HEK293T (cell line): Measurements from ENCODE around the gene IGFBPL1.

Experiments
- CTCF ChIA-PET: fragments of 350-600 bp; formaldehyde crosslinking; extraction: SDS; loops from one replicate; lab custom pipeline; 2021; ENCODE audit warnings: antibody characterized with exemption, inconsistent platforms; lab: Yijun Ruan, JAX
- POLR2A ChIA-PET: fragments of 350-600 bp; formaldehyde crosslinking; extraction: SDS; loops from one replicate; lab custom pipeline; 2020; ENCODE audit warnings: antibody characterized with exemption, inconsistent platforms; lab: Yijun Ruan, JAX
- DNase-seq: peaks from one replicate; pipeline ENCODE4 v3.0.0; 2012; ENCODE audit warnings: mixed read lengths; ENCODE audit errors: extremely low spot score
- ARNT ChIP-seq: fragments of 450-650 bp; IDR thresholded peaks from 2 replicates; pipeline ENCODE4 v1.6.1; 2017; ENCODE audit warnings: mild to moderate bottlenecking
- BHLHE40 ChIP-seq: fragments of 450-650 bp; IDR thresholded peaks from 2 replicates; pipeline ENCODE4 v1.6.1; 2016; ENCODE audit warnings: mild to moderate bottlenecking, moderate library complexity, borderline replicate concordance
- CTBP1 ChIP-seq: fragments of 450-650 bp; IDR thresholded peaks from 2 replicates; pipeline ENCODE4 v1.6.1; 2016; ENCODE audit warnings: borderline replicate concordance
- ELF4 ChIP-seq: fragments of 450-650 bp; IDR thresholded peaks from 2 replicates; pipeline ENCODE4 v1.6.1; 2017; ENCODE audit warnings: antibody characterized with exemption
- FOXA1 ChIP-seq: fragments of 450-650 bp; IDR thresholded peaks from 2 replicates; pipeline ENCODE4 v1.6.1; 2016; ENCODE audit warnings: mild to moderate bottlenecking
- FOXK2 ChIP-seq: fragments of 450-650 bp; IDR thresholded peaks from 2 replicates; pipeline ENCODE4 v1.6.1; 2016; ENCODE audit warnings: mild to moderate bottlenecking
- FOXM1 ChIP-seq: fragments of 450-650 bp; IDR thresholded peaks from 2 replicates; pipeline ENCODE4 v1.6.1; 2017; ENCODE audit warnings: mild to moderate bottlenecking, borderline replicate concordance
- HDGF ChIP-seq: fragments of 450-650 bp; IDR thresholded peaks from 2 replicates; pipeline ENCODE4 v1.6.1; 2017; ENCODE audit warnings: antibody characterized with exemption, borderline replicate concordance
- L3MBTL2 ChIP-seq: fragments of 450-650 bp; conservative IDR thresholded peaks from 2 replicates; pipeline ENCODE4 v1.6.1; 2016; ENCODE audit warnings: mild to moderate bottlenecking
- LEF1 ChIP-seq: fragments of 450-650 bp; IDR thresholded peaks from 2 replicates; pipeline ENCODE4 v1.6.1; 2017; ENCODE audit warnings: mild to moderate bottlenecking, borderline replicate concordance
- NFRKB ChIP-seq: fragments of 450-650 bp; IDR thresholded peaks from 2 replicates; pipeline ENCODE4 v1.6.1; 2016; ENCODE audit warnings: mild to moderate bottlenecking, moderate library complexity
- PKNOX1 ChIP-seq: fragments of 450-650 bp; IDR thresholded peaks from 2 replicates; pipeline ENCODE4 v1.6.1; 2016
- SP1 ChIP-seq: fragments of 450-650 bp; IDR thresholded peaks from 2 replicates; pipeline ENCODE4 v1.6.1; 2017
- SUZ12 ChIP-seq: fragments of 450-650 bp; IDR thresholded peaks from 2 replicates; pipeline ENCODE4 v1.6.1; 2016; ENCODE audit warnings: mild to moderate bottlenecking
- TARDBP ChIP-seq: fragments of 450-650 bp; IDR thresholded peaks from 2 replicates; pipeline ENCODE4 v1.6.1; 2016
- ZNF384 ChIP-seq: fragments of 450-650 bp; IDR thresholded peaks from 2 replicates; pipeline ENCODE4 v1.6.1; 2016

IGFBPL1 gene

DNA sequence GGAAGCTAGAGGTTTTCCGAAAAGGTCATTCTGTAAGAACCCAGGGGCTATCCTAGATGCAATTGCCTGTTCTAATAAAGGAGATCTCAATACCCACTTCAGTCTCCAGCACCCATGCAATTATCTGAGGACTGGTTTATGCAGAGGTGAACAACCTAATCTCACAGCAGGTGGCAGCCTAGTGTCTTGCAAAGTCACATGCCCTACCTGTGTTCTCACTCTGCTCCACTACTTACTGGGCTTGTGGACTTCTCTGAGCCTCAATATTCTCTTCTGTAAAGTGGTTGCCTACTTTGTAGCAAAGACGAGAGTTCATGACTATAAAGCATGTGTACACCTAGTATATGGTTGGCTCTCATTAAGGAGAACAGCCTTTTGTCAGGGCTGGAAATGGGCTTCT, 52.8 kb downstream of the IGFBPL1 start:
- CTCF ChIA-PET = no interaction called here
- POLR2A ChIA-PET = no interaction called here
- DNase-seq = no peak
- TF ChIP-seq ARNT = no peak

- no peak for TF ChIP-seq LEF1
- no peak for TF ChIP-seq L3MBTL2
- TF ChIP-seq ELF4 = no peak
- no peak for TF ChIP-seq PKNOX1
- no peak for TF ChIP-seq ZNF384
- TF ChIP-seq FOXA1 = no peak
- no peak for TF ChIP-seq BHLHE40
- TF ChIP-seq SP1 = no peak
- no peak for TF ChIP-seq TARDBP
- TF ChIP-seq NFRKB = no peak
- TF ChIP-seq ARNT = no peak
- TF ChIP-seq CTBP1 = no peak
- no peak for TF ChIP-seq FOXM1
- no peak for TF ChIP-seq SUZ12
- TF ChIP-seq FOXK2 = no peak
- no peak for TF ChIP-seq HDGF
- DNase-seq = no peak
- POLR2A ChIA-PET = no interaction called here
- CTCF ChIA-PET = interaction anchor here (0.6 kb wide), 1 partner anchor 37 kb away, joined by 3 read pairs; no protein-coding TSS in a partner anchor
Measured at GRCh38 chr9:38370176-38370575, 54.1 kb downstream of the IGFBPL1 start.

- ChIA-PET CTCF (no interaction called here), POLR2A (no interaction called here)
- no peak for TF ChIP-seq L3MBTL2
- no peak for TF ChIP-seq FOXK2
- TF ChIP-seq SP1 = no peak
- TF ChIP-seq PKNOX1 = no peak
- TF ChIP-seq FOXM1 = no peak
Measured at GRCh38 chr9:38368731-38369130, 55.5 kb downstream of the IGFBPL1 start.

DNA sequence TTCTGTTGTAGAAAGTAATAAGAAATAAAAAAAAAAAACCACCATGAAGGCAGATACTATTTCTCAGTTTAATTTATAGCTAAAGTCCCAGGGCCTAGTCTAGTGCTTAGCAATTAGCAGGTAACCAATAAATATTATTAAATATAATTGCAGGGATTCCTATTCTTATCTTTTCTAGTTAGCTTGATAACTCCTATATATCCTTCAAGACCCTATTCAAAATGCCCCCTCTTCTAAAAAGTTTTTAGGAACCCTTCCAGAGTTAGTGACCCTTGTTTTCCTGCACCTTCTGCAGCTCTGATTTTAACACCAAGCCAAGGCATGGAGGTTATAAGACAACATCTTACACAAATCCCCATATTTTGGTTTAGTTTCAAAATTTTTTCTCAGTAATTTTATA, 56.4 kb downstream of the IGFBPL1 start:
- no peak for DNase-seq
- POLR2A ChIA-PET = no interaction called here
- CTCF ChIA-PET = interaction anchor here (0.7 kb wide), 1 partner anchor 49 kb away, joined by 3 read pairs; no protein-coding TSS in a partner anchor
- TF ChIP-seq LEF1 (no peak), SUZ12 (no peak), FOXA1 (no peak), SP1 (no peak), PKNOX1 (no peak), ARNT (no peak), FOXK2 (no peak), NFRKB (no peak), BHLHE40 (no peak), FOXM1 (no peak)

More at GRCh38 chr9:38368731-38369130, 55.5 kb downstream of the IGFBPL1 start:
- no peak for DNase-seq

DNA sequence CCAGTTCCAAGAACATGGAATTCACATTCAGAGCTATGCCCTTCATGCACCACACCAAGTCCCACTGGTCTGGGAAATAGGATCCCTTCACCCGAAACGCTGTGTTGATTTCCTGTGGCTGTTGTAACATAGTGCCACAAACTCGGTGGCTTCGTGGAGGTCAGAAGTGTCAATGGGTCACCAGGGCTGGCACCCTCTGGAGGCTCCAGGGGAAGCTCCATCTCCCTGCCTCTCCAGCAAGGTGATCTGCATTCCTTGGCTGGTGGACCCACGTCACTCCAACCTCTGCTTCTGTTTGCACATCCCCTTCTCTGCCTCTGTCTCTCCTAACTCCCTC, 60.7 kb downstream of the IGFBPL1 start:
- no peak for TF ChIP-seq SP1
- no peak for TF ChIP-seq ZNF384
- TF ChIP-seq NFRKB = no peak
- TF ChIP-seq TARDBP = no peak
- TF ChIP-seq FOXK2 = no peak
- TF ChIP-seq ARNT = no peak
- no peak for TF ChIP-seq PKNOX1
- TF ChIP-seq ELF4 = no peak
- POLR2A ChIA-PET = no interaction called here
- DNase-seq = no peak
- CTCF ChIA-PET = interaction anchor here (0.6 kb wide), 1 partner anchor 458 kb away, joined by 4 read pairs; no protein-coding TSS in a partner anchor

DNA sequence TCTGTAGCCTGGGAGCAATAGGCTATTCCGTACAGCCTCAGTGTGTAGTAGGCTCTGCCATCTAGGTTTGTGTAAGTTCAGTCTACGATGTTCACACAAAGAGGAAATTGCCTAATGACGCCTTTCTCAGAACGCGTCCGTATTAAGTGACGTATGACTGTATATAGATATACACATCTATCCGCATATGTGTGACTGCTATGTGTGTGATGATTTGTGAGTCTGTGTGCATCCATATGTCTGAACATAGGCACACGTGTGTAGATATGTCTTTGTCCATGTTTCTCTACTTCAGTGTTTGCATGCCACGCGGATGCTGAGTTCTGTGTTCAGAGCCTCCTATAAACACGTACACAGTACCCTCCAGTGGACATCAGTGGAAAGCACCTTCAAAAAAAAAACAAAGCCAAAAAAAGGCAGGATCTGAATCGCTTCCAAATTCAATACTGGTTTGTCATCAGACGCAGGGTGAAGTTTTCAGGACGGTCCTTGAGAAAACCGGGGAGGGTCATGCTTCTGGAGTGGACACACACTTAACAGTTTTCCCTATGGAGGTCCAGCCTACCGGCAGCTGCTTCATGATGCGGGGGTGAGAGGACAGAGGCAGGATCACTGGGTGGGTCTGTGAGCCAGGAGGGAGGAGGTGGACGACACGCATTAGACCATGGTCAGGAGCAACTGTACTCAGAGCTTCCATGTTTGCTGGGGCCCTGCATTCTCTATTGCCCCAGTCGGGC, 61.2 kb downstream of the IGFBPL1 start:
- TF ChIP-seq HDGF = no peak
- peak; percentile 70 for TF ChIP-seq ZNF384
- ChIA-PET POLR2A (no interaction called here), CTCF (interaction anchor here (0.6 kb wide), 1 partner anchor 458 kb away, joined by 4 read pairs; no protein-coding TSS in a partner anchor)
- DNase-seq = peak; percentile 61

GRCh38 chr9:38361473-38361850, 62.8 kb downstream of the IGFBPL1 start:
- TF ChIP-seq HDGF (no peak), FOXK2 (no peak), ARNT (no peak), ZNF384 (no peak), LEF1 (no peak), SUZ12 (no peak), L3MBTL2 (no peak), SP1 (no peak), NFRKB (no peak), PKNOX1 (no peak), BHLHE40 (no peak)
- ChIA-PET CTCF (no interaction called here), POLR2A (no interaction called here)
- no peak for DNase-seq
